RCC 7860 (cell line): Measurements from ENCODE around the gene RSU1.

Source experiments
- DNase-seq: peaks from one replicate; pipeline ENCODE4 v3.0.0-alpha.2; 2015; ENCODE audit warnings: low spot score
- FAIRE-seq: peaks from 2 replicates; lab custom pipeline; 2012; peaks lifted over from hg19 to GRCh38; lab: Jason Lieb, UNC

The RSU1 gene

GRCh38 chr10:16746856-16747255, 70.4 kb downstream of the RSU1 start:
- DNase-seq (no peak), FAIRE-seq (no peak)

GRCh38 chr10:16745061-16745460, 72.2 kb downstream of the RSU1 start:
- FAIRE-seq = no peak

DNA sequence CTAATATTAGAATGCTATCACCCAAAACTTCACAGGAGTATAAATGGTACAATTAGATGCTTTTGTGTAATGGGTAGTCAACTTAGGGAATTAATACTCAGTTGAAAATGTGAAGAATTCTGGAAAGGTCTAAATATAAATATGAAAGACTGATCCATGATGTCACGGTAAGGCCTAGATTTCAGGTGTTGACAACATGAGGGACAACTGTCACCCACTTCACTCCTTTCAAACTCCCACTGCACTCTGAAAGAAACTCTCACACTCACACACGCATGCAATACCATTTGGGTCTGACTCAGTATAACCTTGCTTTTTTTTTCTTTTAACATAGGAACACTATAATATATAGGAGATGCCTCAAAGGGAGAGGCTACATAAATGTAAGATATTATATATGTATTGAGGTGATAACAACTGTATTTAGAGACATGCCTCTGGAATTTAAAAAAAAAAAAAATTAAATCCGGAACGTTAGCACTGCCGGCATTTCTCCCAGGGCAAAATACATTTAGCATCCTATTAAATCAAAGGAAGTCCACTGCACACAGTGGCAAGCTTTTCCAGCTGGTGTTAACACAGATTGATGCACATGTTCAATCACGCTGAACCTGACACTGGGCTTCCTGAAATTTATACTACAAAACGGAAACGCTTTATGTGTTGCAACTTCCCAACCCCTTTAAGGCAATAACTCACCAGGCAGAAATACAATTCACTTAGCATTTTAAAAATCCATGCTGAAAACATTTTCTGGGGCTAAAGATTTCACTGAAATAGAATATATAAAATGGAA, 74.9 kb downstream of the RSU1 start:
- no peak for DNase-seq
- no peak for FAIRE-seq

More at GRCh38 chr10:16745061-16745460, 72.2 kb downstream of the RSU1 start:
- no peak for DNase-seq

- no peak for DNase-seq
Measured at GRCh38 chr10:16741540-16741939, 75.7 kb downstream of the RSU1 start.

DNA sequence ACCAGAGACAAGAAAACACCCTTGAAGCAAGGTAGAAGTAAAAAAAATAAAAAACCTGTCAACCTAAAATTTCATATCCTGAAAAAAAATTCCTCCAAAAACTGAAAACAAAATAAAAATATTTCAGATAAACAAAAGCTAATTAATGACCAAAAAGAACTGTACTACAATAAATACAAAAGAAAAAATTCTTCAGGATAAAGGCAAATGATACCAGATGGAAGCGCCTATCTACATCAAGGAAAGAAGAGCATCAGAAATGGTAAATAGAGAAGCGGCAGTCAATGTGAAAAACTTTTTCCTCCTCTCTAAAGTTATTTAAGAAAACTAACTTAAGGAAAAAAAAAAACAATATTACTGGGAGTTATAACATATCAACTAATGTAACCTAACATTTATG, 79.8 kb downstream of the RSU1 start:
- DNase-seq (no peak), FAIRE-seq (no peak)

More at GRCh38 chr10:16741540-16741939, 75.7 kb downstream of the RSU1 start:
- no peak for FAIRE-seq

DNA sequence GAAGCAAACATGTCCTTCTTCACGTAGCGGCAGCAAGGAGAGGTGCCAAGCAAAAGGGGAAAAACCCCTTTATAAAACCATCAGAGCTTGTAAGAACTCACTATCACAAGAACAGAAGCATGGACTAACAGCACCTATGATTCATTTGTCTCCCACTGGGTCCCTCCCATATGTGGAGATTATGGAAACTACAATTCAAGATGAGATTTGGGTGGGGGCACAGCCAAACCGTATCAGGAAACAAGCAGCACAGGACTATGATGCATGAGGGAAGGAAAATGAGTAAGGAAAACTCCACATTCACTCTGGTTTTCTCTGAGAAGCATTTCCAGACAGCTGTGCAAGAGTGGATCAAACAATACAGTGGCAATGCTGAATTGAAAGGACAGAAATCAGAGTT, 81.6 kb downstream of the RSU1 start:
- no peak for DNase-seq
- FAIRE-seq = no peak

GRCh38 chr10:16732376-16732775, 84.8 kb downstream of the RSU1 start:
- DNase-seq (no peak), FAIRE-seq (no peak)

DNA sequence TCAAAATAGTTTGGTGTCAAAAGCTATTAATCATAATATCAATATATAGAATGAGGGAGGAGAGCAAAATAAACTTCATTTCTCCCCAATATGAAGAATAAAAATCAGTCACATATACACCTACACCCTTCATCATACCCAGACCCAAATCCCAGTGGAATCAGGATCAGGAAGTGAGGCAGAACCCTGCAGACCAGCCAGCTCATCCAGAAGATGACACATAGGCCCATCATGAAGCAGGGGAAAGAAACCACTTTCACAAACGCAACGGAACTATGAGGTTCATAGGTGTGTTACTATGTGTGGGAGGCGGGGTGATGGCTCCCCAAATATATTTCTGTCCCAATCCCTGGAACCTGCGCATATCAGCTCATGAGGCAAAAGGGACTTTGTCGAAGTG, 89.0 kb downstream of the RSU1 start:
- DNase-seq = no peak
- no peak for FAIRE-seq

GRCh38 chr10:16727666-16728065, 89.6 kb downstream of the RSU1 start:
- FAIRE-seq = no peak
- no peak for DNase-seq

- DNase-seq = no peak
- FAIRE-seq = no peak
Measured at GRCh38 chr10:16724509-16724908, 92.7 kb downstream of the RSU1 start.

GRCh38 chr10:16720812-16721211, 96.4 kb downstream of the RSU1 start:
- DNase-seq (no peak), FAIRE-seq (no peak)

GRCh38 chr10:16717622-16718395, 99.4 kb downstream of the RSU1 start:
- no peak for DNase-seq

DNA sequence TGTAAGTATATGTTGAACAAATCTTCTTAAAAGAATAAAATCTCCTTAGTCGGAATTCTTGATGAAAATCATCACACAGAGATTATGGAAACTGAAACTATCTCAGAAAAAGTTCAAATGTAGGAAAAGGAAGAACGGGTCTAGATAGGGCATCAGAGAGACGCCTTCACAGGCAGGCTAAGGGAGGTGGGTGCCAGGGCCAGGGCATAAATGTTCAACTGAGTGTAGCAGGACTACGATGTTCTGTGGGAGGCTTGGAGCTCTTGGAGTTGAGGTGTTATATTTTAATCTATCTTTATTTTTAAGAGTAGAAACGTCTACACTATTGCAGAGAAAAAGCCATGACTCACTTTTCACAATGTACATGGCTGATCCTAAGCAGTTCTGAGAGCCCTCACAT, 101.2 kb downstream of the RSU1 start:
- no peak for FAIRE-seq
- no peak for DNase-seq

More at GRCh38 chr10:16717622-16718395, 99.4 kb downstream of the RSU1 start:
- no peak for FAIRE-seq

GRCh38 chr10:16713290-16713689, 103.9 kb downstream of the RSU1 start:
- FAIRE-seq = no peak
- no peak for DNase-seq

DNA sequence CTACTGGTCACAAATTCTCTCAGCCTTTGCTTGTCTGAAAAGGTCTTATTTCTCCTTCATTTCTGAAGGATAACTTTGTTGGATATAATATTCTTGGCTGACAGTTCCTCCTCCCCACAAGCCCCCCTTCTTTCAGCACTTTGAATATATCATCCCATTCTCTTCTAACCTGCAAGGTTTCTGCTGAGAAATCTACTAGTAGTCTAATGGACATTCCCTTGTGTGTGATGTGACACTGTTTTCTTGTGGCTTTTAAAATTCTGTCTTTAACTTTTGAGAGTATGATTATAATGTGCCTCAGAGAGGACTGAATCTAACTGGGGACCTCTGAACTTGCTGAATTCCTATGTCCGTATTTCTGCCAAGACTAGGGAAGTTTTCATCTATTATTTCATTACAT, 104.3 kb downstream of the RSU1 start:
- FAIRE-seq = no peak
- no peak for DNase-seq

DNA sequence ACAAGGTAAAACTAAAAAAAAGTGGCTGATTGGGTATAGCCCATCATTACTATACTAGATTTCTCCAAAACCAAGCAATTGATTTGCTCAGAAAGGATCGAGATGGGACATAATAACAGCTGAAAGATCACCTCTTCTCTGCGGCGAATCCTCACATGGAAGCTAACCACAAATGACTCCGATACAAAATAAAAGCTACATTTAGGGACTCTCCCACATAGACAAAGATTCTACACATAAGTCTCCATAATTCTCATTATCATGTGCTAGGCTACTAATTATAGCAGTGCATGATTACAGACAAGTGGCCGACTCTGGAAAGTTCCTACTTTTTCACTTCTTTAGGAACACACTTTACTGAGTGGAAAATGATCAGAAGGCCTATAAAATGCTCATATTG, 116.9 kb downstream of the RSU1 start:
- FAIRE-seq (no peak), DNase-seq (no peak)

DNA sequence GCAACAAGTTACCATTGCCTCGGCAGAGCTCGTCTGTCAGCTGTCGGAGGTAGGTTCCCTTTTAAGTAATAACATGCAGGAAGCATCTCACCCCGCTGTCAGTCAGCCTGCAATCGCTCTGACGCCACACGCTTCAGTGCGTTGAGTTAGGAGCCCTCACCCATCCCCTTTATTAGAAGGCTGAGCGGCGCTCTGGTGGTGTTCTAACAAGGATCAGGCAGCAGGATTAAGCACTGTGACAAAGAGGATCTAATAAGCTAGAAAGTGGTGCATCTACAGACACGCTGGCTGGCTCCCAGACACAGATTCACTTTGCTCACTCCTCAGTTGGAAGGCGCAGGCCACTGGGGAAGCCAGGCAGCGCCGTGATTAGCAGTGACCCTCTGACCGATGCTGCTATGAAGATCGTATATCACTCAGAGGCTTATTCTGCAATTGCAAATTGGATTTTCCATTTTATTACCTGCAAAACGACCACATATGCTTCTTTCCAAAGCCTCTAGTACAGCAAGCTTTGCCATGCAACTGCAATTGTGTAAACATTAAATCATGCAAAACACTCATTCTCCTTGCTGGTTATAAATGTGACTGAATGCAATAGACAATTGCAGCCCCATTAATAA, 117.7 kb downstream of the RSU1 start:
- FAIRE-seq (no peak), DNase-seq (no peak)

- DNase-seq (no peak), FAIRE-seq (no peak)
Measured at GRCh38 chr10:16698461-16698860, 118.8 kb downstream of the RSU1 start.

DNA sequence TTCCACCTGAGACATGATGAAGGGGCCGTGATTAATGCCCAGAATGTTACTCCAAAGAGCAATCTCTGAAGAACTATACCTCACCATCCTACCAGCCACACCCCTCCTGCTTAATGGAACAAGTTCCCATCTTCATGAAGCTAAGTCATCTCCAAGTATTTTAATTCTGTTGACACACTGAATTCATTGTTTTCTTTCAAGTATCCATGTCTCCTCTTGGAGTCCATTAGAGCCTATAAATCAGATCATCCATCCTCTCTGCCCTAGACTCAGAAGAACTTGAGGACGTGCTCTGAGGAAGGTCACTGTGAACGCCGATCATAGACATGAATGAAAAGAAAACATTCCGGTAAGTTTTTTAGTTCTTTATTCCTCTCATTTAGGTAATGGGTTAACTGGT, 126.8 kb downstream of the RSU1 start:
- no peak for FAIRE-seq
- no peak for DNase-seq

DNA sequence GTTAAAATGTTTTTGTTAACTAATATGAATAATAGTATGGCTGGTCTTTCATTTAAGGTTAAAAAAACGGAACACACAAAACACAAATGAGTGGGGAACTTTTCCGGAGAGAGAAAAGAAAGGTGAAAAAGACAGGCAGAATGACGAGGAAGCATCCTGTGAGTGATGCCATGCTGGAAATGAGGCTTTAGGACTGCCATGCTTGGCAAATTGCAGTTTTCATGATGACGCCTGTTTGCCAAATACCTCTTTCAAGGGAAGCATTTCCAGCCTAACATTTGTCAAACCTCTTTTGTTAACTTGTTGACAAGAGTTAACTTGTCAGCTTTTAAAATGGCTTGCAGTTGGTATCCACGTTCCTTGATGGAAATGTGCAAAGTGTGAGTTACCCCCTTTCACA, 127.5 kb downstream of the RSU1 start:
- DNase-seq (no peak), FAIRE-seq (no peak)

DNA sequence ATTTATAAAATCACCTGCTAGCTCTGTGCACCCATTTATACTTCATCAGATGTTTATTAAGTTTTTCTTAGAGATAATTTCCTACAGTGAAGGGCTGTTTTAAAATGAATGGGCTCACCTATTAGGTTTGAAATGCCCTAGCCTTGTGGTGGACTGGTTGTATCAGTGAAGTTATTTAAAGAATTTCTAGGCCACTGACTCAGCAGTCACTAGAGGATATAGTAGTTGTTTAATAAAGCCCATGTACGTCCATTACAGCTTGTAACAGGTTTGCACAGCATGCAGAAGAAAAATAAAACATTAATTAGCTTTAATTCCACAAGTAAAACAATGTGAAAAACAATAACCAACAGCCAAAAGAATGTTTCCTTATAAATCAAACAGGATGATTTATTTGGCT, 128.0 kb downstream of the RSU1 start:
- DNase-seq (no peak), FAIRE-seq (no peak)
